Middle frontal gyrus (tissue), 1 donor: ENCODE results near the gene MUC5B.
"Not testable (repeated sequence)": the region's sequence is repeated elsewhere in the genome, so short reads cannot be mapped to it uniquely, and the experiment has no call there.

Experiments
- DNase-seq: peaks from one replicate; pipeline ENCODE4 v3.0.0-alpha.2; 2015; ENCODE audit warnings: low spot score; ENCODE audit errors: extremely low spot score

MUC5B gene

DNA sequence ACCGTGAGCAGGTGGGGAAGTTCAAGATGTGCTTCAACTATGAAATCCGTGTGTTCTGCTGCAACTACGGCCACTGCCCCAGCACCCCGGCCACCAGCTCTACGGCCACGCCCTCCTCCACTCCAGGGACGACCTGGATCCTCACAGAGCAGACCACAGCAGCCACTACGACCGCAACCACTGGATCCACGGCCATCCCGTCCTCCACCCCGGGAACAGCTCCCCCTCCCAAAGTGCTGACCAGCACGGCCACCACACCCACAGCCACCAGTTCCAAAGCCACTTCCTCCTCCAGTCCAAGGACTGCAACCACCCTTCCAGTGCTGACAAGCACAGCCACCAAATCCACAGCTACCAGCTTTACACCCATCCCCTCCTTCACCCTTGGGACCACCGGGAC is 22.9 kb downstream of the MUC5B start:
- not testable (repeated sequence) for DNase-seq

DNA sequence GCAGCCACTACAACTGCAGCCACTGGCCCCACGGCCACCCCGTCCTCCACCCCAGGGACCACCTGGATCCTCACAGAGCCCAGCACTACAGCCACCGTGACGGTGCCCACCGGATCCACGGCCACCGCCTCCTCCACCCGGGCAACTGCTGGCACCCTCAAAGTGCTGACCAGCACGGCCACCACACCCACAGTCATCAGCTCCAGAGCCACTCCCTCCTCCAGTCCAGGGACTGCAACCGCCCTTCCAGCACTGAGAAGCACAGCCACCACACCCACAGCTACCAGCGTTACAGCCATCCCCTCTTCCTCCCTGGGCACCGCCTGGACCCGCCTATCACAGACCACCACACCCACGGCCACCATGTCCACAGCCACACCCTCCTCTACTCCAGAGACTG is 23.4 kb downstream of the MUC5B start:
- not testable (repeated sequence) for DNase-seq

DNA sequence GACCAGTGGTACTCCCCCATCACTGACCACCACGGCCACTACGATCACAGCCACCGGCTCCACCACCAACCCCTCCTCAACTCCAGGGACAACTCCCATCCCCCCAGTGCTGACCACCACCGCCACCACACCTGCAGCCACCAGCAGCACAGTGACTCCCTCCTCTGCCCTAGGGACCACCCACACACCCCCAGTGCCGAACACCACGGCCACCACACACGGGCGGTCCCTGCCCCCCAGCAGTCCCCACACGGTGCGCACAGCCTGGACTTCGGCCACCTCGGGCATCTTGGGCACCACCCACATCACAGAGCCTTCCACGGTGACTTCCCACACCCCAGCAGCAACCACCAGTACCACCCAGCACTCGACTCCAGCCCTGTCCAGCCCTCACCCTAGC is 24.2 kb downstream of the MUC5B start:
- not testable (repeated sequence) for DNase-seq

DNA sequence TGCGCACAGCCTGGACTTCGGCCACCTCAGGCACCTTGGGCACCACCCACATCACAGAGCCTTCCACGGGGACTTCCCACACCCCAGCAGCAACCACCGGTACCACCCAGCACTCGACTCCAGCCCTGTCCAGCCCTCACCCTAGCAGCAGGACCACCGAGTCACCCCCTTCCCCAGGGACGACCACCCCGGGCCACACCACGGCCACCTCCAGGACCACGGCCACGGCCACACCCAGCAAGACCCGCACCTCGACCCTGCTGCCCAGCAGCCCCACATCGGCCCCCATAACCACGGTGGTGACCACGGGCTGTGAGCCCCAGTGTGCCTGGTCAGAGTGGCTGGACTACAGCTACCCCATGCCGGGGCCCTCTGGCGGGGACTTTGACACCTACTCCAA is 26.1 kb downstream of the MUC5B start:
- not testable (repeated sequence) for DNase-seq

DNA sequence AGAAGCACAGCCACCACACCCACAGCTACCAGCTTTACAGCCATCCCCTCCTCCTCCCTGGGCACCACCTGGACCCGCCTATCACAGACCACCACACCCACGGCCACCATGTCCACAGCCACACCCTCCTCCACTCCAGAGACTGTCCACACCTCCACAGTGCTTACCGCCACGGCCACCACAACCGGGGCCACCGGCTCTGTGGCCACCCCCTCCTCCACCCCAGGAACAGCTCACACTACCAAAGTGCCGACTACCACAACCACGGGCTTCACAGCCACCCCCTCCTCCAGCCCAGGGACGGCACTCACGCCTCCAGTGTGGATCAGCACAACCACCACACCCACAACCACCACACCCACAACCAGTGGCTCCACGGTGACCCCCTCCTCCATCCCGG is 27.5 kb downstream of the MUC5B start:
- not testable (repeated sequence) for DNase-seq

DNA sequence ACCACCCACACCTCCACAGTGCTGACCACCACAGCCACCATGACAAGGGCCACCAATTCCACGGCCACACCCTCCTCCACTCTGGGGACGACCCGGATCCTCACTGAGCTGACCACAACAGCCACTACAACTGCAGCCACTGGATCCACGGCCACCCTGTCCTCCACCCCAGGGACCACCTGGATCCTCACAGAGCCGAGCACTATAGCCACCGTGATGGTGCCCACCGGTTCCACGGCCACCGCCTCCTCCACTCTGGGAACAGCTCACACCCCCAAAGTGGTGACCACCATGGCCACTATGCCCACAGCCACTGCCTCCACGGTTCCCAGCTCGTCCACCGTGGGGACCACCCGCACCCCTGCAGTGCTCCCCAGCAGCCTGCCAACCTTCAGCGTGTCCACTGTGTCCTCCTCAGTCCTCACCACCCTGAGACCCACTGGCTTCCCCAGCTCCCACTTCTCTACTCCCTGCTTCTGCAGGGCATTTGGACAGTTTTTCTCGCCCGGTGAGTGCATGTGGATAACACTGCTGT is 28.4 kb downstream of the MUC5B start:
- no peak for DNase-seq

DNA sequence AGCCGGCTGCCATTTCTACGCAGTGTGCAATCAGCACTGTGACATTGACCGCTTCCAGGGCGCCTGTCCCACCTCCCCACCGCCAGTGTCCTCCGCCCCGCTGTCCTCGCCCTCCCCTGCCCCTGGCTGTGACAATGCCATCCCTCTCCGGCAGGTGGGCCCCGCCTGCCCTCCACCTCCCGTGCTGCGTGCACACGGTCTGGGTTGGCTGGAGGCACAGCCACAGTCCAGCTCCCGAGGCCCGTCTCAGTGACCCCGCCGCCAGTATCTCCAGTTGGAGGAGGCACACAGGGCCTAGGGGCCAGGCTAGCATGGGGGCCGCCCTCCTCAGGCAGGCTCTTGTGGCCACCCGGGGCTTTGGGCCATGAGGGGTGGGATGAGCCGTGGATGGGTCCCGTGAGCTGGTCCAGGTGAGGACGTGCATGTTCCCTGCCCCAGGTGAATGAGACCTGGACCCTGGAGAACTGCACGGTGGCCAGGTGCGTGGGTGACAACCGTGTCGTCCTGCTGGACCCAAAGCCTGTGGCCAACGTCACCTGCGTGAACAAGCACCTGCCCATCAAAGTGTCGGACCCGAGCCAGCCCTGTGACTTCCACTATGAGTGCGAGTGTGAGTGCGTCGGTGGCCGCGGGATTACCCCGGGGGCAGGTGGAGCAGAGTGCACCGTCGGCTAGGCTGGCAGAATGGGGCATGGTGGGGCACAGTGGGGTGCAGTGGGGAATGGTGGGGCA is 29.7 kb downstream of the MUC5B start:
- no peak for DNase-seq

DNA sequence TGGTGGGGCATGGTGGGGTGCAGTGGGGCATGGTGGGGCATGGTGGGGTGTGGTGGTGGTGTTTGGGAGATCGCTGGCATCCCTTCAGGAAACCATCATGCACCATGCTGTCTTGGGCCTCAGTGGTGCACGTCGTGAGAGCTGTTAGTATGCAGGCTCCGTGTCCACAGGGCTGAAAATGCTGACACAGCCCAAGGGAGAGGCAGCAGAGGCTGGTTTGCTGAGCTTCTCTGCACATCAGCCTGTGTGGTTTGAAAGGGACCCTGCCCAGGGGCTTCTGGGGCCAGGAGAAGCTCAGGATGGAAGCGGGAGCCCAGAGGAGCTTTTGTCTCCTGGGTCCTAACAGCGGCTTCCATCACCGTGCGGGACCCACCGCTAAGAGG is 30.2 kb downstream of the MUC5B start:
- DNase-seq, result no peak

DNA sequence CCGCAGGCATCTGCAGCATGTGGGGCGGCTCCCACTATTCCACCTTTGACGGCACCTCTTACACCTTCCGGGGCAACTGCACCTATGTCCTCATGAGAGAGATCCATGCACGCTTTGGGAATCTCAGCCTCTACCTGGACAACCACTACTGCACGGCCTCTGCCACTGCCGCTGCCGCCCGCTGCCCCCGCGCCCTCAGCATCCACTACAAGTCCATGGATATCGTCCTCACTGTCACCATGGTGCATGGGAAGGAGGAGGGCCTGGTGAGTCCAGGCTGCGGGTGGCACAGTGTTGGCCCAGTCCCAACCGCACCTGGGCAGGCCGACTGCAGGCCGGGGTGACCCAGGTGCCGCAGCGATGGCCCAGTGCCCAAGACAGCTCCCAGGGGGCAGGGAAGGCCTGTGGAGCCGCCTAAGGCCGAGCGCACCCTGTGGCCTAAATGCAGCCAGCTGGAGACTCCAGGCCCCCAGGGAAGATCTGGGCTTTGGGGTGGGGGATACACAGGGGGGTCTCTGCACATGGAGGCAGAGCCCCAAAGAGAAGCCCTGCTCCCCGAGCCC is 31.3 kb downstream of the MUC5B start:
- DNase-seq, result no peak

DNA sequence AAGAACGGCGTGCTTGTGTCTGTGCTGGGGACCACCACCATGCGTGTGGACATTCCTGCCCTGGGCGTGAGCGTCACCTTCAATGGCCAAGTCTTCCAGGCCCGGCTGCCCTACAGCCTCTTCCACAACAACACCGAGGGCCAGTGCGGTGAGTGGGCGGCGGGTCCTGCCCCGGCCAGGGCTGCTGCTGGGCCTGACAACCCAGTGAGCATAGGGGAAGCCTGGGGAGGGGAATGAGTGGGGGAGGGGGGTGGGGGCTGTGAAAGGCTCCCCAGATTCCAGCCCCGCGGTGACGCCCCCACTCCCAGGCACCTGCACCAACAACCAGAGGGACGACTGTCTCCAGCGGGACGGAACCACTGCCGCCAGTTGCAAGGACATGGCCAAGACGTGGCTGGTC is 31.9 kb downstream of the MUC5B start:
- DNase-seq, result no peak

DNA sequence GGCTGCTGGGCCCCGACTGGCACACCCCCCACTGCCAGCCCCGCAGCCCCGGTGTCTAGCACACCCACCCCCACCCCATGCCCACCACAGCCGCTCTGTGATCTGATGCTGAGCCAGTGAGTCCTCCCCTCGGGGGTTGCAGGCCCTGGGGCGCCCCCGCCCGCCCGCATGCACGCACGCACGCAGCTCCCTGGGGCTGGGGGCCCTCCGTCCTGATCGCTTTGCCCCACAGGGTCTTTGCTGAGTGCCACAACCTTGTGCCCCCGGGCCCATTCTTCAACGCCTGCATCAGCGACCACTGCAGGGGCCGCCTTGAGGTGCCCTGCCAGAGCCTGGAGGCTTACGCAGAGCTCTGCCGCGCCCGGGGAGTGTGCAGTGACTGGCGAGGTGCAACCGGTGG is 32.3 kb downstream of the MUC5B start:
- DNase-seq, result no peak

DNA sequence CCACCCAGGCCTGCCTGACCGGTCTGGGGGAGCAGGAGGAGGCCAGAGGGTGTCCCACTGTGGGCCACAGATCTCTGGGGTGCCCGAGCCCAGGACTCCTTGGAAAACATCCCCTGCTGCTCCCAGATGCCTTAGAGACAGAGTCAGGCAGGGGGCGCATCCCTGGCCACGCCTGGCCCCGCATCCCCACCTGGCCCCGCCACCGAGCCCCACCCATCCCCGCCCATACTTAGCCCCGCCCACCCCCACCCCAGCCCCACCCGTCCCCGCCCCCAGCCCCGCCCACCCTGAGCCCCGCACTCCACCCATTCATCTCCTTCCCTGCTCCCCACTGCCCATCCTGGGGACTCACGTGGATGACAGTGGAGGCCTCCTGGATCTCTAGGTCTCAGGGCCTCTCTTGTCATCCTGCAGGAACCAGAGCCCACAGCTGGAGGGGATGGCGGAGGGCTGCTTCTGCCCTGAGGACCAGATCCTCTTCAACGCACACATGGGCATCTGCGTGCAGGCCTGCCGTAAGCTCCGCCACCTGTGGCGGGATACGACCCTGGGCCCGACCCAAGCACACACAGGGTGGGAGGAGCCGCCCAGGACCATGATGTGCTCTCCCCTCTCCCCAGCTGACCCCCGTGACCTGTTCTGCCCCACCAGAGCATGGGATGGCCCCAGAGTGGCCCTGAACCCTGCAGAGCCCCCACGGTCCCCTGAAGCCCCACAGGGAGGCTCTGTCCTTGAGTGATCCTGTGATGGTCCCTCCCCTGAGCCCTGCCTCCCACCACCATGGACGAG is 33.6 kb downstream of the MUC5B start:
- DNase-seq, result no peak

DNA sequence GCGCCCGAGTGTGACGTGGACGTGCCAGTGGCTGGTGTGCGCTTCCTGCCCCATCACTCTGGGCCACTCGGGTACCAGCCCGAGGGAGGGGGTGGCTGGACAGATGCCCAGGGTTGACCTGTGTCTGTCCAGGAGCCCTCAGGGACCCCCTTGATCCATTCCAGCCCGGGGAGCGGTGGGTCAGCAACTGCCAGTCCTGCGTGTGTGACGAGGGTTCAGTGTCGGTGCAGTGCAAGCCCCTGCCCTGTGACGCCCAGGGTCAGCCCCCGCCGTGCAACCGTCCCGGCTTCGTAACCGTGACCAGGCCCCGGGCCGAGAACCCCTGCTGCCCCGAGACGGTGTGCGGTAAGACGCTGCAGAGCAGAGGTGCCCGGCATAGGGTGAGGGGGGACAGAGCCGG is 34.5 kb downstream of the MUC5B start:
- no peak for DNase-seq

DNA sequence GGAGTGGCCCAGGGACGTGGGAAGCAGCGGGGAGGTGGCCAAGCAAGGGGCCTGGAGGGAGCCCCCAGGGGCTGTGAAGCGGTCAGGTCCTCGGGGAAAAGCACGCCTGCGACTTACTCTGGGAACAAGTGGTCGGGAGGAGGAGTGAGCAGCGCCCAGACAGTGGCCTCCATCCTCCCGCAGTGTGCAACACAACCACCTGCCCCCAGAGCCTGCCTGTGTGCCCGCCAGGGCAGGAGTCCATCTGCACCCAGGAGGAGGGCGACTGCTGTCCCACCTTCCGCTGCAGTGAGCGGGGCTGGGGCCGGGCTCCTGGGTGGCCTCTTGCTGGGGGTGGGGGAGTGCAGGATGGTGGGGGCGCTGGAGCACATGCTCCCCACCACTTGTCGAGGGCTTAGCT is 35.0 kb downstream of the MUC5B start:
- no peak for DNase-seq

DNA sequence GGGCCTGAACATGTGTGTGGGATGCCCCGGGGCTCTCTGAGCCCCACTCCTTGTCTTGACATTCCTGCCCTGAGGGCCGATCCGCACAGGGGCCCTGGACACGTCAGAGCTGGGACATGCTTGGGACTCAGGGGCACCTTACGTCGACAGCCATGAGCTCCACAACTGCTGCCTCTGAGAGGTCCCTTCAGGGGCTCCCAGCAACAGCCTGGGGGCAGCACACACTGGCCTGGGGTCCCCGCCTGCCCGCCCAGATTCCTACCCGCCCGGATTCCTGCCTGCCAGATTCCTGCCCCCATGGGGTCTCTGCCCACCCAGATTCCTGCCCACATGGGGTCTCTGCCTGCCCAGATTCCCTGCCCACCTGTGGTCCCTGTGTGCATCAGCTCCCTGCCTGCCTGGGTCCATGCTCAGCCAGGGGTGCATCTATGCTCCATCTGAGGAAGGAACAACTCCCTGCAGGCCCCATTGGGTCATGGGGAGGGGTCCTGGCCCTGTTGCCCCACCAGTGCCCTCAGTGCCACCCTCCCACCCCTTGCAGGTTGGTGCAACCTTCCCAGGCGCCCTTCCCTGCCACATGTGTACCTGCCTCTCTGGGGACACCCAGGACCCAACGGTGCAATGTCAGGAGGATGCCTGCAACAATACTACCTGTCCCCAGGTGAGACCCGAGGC is 35.7 kb downstream of the MUC5B start:
- no peak for DNase-seq

DNA sequence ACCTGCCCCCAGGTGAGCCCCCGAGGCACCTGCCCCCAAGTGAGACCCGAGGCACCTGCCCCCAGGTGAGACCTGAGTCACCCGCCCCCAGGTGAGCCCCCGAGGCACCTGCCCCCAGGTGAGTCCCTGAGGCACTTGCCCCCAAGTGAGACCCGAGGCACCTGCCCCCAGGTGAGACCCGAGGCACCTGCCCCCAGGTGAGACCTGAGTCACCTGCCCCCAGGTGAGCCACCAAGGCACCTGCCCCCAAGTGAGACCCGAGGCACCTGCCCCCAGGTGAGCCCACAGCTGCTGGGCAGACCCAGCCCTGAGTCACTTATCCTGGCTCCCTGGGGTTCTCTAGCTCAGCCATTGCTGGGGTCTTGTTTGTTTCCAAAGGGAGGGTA is 36.2 kb downstream of the MUC5B start:
- DNase-seq, result no peak

DNA sequence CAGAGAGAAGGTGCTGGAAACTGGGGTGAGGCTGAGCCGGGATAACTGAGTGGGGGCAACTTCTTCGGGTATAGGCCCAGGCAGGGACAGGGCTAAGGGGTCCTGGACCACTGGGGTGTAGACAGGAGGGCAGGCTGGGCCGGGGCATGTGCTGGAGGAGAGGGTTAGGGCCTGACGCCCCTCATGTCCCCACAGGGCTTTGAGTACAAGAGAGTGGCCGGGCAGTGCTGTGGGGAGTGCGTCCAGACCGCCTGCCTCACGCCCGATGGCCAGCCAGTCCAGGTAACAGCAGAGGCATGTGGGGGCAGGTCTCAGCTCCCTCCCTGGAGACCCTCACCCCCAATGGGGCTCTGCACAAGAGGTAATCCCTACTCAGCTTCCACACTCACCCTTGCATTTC is 36.7 kb downstream of the MUC5B start:
- DNase-seq, result no peak

DNA sequence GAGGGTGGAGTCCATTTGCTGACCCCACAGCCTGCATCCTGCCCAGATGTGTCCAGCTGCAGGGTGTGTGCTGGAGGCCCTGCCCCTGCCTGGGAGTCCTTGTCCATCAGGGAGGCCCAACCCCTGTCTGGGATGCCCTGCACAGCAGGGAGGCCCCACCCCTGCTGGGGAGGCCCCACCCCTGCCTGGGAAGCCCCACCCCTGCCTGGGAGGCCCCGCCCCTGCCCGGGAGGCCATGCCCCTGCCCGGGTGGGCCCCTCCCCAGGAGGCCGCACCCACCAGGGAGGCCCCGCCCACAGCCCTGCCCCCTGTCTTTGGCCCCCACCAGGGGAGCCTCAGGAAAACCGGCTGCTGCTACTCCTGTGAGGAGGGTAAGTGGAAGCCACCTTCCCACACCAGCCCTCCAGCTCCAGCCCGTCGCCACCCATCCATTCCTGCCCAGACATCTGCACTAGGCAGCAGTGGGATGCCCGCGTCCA is 37.2 kb downstream of the MUC5B start:
- no peak for DNase-seq

DNA sequence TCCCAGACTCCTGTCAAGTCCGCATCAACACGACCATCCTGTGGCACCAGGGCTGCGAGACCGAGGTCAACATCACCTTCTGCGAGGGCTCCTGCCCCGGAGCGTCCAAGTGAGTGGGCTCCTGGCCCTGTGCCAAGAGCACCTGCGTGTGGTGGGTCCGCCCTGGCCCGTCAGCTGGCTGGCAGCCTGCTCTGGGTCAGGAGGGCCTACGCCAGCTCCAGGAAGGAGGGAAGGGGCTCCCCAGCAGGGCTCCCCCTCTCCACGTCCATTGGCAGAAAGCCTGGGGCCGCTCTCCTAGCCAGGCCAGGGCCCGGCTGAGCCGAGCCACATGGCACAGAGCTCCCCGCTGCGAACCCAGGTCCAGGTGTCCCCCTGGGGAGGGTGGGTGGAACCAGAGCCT is 37.8 kb downstream of the MUC5B start:
- DNase-seq, result no peak

DNA sequence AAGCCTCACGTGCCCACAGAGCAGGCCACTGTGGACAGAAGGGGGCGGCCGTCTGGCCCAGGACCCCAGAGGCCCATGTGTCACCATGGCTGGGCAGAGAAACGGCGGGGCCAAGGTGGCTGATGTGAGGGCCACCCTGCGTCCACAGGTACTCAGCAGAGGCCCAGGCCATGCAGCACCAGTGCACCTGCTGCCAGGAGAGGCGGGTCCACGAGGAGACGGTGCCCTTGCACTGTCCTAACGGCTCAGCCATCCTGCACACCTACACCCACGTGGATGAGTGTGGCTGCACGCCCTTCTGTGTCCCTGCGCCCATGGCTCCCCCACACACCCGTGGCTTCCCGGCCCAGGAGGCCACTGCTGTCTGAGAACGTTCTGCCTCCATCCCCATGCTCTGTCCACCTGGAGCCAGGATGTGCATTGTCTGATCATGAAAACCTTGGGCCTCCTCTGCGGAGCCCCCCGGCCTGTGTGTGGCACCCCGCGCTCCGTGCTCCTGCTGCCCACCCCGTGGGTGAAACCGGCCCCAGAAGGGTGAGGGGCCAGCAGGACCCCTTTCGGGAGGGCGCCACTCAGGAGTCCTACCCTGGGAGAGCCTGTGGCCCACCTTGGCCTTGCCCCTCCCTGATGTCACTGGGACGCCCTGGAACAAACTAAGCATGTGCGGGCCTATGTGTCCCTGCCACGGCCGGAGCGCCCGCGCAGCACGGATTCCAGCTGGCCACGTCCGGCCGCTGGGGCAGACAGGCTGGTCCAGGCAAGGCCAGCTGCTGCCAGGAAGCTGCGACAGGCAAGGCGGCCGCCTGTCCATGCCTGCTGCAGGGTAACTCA is 38.6 kb downstream of the MUC5B start:
- no peak for DNase-seq
